ACC112 (cell line): ENCODE measurements around the gene CCDC12.

Source experiments
- H2AFZ ChIP-seq: fragments of 200-600 bp; sonication (generic); one replicate; pipeline ENCODE4 v1.6.0; 2017; ENCODE audit warnings: antibody characterized with exemption, low read length; ENCODE audit not compliant: unreplicated experiment
- H3K27ac ChIP-seq: fragments of 200-600 bp; sonication (generic); 2 replicates; pipeline ENCODE4 v1.5.1; 2014; ENCODE audit warnings: low read depth, mild to moderate bottlenecking, antibody characterized with exemption, low read length, moderate library complexity
- H3K27me3 ChIP-seq: fragments of 200-600 bp; sonication (generic); 2 replicates; pipeline ENCODE4 v1.6.1; 2014; ENCODE audit warnings: mild to moderate bottlenecking, antibody characterized with exemption, low read length, moderate library complexity, mixed read lengths; ENCODE audit not compliant: insufficient read depth
- H3K36me3 ChIP-seq: fragments of 200-600 bp; sonication (generic); 2 replicates; pipeline ENCODE4 v1.6.1; 2016; ENCODE audit warnings: mild to moderate bottlenecking, antibody characterized with exemption, low read length, moderate library complexity, mixed read lengths; ENCODE audit not compliant: insufficient read depth
- H3K4me1 ChIP-seq: fragments of 200-600 bp; sonication (generic); one replicate; pipeline ENCODE4 v1.6.1; 2016; ENCODE audit warnings: low read length, mixed read lengths; ENCODE audit not compliant: insufficient read depth, unreplicated experiment, control insufficient read depth
- H3K4me3 ChIP-seq: fragments of 200-600 bp; sonication (generic); 2 replicates; pipeline ENCODE4 v1.5.1; 2014; ENCODE audit warnings: mild to moderate bottlenecking, low read depth, low read length
- H3K79me2 ChIP-seq: fragments of 200-600 bp; sonication (generic); one replicate; pipeline ENCODE4 v1.6.0; 2016; ENCODE audit warnings: low read length; ENCODE audit not compliant: control insufficient read depth, unreplicated experiment, insufficient read depth

Gene CCDC12

DNA sequence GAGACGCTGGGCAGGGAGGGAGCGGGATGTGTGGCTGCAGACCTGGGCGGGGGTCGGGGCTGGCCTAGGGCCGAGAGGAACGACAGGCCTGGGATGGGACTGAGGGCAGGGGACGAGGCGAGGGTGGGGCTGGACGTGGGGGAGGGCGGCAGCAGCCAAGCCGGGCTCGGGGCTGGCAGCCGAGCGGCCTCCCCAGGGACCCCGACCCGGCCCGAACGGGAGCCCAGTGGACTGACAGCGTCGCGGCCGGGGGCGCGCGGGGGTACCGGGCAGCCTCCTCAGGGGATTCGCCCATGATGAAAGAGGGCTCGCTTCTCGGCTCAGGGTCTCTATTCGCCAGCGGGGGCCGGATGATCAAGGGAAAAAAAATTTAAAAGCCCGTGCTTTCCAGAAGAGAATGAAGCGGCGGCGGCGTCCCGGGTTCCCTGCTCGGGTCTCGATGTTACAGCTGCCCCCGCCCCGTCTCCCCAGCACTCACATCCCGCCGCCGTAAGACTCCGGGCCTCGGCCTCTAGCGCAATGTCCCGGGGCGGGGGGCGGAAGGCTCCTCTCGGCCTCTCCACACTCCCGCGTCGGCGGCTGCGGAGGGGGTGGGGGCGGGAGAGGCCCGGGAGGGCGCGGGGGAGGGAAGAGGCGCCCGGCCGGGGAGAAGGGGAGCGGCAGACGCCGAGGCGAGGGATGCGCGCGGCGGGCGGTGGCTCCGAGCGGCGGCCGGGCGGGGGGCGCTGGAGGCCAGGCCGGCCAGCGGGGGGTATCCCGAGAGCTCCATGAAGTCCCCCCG is 94.8 kb downstream of the CCDC12 start:
- no peak overlapping the region for H3K27ac ChIP-seq
- no peaks in the 10 kb centered on the region for H3K79me2 ChIP-seq
- H3K27me3 ChIP-seq, result peaks cover 53% of the 10 kb centered on the region
- peak overlapping the region; percentile 75 for H3K4me3 ChIP-seq
- no peaks in the 10 kb centered on the region for H3K36me3 ChIP-seq
- H3K4me1 ChIP-seq, result peaks cover 7% of the 10 kb centered on the region
- H2AFZ ChIP-seq, result peak overlapping the region; percentile 87

DNA sequence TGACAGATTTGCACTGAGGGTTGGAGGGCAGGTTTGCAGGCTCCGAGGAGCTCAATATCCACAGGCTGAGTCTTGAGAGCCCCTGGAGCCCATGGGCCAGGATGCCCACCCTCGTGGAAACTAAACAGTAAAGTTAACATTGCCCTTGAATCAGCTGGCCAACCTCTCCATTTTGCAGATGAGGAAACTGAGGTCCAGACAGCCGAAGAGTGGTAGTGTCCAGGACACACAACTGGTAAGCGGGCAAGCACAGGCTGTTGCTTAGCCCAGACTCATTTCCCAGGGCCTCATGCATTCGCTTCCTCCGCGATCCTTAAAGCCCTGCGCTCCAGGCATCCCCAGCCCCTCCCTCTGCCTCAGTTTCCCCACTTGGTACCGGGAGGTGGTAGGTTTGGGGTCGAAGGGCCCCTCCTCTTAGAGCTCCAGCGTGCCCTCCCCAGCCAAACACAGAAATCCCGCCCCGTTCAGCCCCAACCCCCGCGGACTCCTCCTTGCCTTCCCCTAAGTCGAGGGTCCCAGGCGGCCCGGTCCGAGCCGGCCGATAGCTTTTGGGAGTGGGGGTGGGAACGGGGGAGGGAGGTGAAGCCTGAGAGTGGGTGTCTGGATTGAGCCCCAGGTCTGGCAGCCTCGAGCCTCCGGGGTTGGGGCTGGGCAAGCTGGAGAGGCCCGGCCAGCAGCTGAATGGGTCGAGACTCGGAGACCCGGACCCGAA is 95.5 kb downstream of the CCDC12 start:
- no peak overlapping the region for H2AFZ ChIP-seq
- H3K4me3 ChIP-seq, result peak overlapping the region; percentile 75; the same call in 1 of the 2 replicates
- peaks cover 52% of the 10 kb centered on the region for H3K27me3 ChIP-seq
- peaks cover 7% of the 10 kb centered on the region for H3K4me1 ChIP-seq
- no peaks in the 10 kb centered on the region for H3K36me3 ChIP-seq
- no peaks in the 10 kb centered on the region for H3K79me2 ChIP-seq
- H3K27ac ChIP-seq, result no peak overlapping the region

DNA sequence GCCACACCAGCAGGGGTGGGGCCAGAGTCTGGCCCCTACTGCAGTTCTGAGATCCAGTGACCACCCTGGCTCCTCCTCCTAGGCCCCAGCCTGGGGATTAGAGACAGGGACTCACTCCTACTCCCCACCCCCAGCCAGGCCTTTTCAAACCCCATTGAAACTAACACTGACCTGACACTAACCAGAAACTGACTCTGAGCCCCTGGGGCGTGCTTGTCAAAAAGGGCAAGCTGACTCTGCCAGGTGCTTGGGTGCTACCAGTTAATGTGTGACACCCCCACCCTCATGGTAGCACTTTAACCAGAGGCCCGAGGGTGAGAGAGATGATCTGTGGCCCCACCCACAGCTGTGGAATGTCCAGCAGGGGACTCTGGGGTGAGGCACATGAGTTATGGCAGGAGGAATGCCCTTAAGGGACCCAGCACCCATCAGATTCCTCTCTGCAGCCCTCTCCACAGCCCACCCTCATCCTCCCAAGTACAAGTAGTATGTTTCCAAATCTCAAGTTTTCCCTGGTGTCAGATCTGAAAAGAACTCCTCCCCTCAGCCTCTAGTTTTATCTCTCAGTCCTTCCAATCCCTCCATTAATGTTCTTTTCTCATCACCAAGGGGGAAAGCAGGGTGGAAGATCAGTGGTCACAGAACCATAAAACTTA is 97.6 kb downstream of the CCDC12 start:
- peaks cover 32% of the 10 kb centered on the region for H3K27me3 ChIP-seq
- H3K4me1 ChIP-seq, result peaks cover 7% of the 10 kb centered on the region
- H3K4me3 ChIP-seq, result no peak overlapping the region

DNA sequence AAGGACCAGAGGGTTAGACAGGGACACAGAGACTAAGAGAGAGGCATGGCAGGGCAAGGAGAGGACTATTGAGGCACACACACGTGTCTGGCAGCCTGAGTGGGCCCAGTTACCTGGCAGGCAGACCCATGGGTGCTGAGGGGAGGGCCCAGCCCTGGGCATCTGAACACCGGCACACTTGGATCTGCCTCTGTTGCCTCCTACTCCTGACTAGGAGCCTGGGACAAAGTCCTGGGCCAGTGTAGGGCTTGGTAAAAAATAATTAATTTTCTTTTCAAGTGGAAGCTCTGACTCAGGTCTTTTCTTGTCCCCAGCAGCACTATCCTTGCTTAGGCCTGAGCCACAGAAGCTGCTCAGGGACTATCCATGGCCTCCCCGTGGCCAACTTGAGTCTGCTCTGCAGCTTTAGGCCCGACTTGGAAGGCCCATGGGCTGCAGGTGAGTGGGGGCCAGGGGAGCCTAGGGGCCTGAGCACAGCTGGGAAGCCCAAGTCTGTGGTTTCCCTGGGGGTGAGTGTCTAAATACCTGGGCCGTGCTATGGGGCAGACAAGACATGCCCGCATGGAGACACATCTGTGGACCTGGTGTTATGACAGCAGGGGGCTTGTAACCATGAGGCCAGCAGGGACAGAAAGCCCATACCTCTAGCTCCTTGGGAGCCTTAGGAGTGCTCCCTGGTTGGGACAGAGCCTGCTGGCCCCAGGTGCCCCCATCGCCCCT is 99.0 kb downstream of the CCDC12 start, which contains the start of gene PTH1R:
Gene PTH1R, plus strand, starts transcription at position 316 of the 720 bp plus-strand sequence. CDS start 5,839 bp downstream, outside the sequence.
- Histone ChIP-seq H3K79me2 (no peaks in the 10 kb centered on the region), H3K36me3 (no peaks in the 10 kb centered on the region), H3K27me3 (peaks cover 26% of the 10 kb centered on the region), H3K27ac (no peak within 1 kb of the TSS), H2AFZ (no peak within 1 kb of the TSS), H3K4me1 (peaks cover 7% of the 10 kb centered on the region), H3K4me3 (no peak within 1 kb of the TSS)

More for the DNA sequence above, 97.6 kb downstream of the CCDC12 start:
- Histone ChIP-seq H3K27ac (no peak overlapping the region), H2AFZ (no peak overlapping the region), H3K36me3 (no peaks in the 10 kb centered on the region), H3K79me2 (no peaks in the 10 kb centered on the region)

DNA sequence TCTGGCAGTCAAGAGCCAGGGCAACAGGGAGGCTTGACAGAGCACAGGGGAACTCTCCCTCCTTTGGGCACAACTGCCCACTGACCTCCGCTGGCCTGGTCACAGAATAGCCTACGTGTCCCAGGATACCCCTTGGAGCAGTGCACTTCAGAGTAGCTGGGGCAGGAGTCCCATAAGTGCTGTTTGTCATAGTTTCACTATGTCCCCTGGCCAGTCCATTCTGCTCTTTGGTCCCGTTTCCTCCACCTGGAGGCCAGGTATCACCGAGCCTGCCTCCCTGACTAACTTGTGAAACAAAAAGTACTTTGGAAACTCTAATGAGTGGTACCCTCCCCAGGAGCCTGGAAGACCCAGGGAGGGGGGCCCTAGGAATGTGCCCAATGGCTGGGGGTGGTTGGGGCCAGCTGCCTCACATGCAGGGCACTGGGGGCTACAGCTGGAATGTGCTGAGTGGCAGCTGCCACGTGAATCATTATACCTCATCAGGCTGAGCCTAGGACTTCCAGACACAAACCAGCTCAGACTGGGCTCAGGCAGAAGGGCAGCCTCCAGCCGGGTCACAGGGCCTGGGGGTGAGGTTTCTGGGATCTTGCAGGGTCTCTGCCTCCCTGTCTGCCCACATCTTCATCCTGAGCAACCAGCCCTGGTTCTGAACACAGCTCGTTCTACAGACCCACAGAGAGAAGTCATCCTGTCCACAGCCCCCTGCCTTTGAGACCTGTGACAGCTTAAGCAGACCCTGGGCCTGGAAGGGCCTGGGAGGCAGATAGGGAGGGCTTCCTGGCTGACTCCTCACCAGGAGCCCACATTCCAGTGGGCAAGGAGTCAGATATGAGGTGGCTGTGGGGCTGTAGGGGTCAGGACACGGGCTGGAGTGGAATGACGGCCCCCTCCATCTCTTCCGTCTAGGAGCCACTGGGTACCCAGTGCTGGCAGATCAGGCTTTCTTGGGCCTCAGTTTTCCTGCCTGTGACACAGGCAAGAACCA is 99.9 kb downstream of the CCDC12 start:
- Histone ChIP-seq H3K27me3 (peaks cover 19% of the 10 kb centered on the region), H3K27ac (no peak overlapping the region), H2AFZ (no peak overlapping the region), H3K36me3 (no peaks in the 10 kb centered on the region), H3K4me1 (peaks cover 7% of the 10 kb centered on the region), H3K4me3 (no peak overlapping the region), H3K79me2 (no peaks in the 10 kb centered on the region)

DNA sequence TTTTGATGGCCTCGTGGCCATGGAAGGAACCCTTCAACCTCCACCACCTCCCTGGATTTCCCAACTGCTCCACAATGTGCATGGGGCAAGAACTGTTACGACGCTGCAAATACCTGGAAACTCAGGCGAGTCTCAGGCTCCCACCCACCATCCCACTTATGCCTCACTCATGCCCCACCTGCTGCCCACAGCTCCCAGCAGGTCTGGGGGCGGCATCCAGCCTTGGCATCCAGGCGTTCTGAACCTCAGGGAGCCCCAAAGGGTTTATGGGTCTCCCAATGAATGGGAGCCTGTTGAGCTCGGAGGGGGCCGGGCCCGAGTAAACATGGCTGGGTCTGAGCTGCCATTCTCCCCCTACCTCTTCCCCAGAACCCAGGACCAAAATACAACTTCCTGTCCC is 101.0 kb downstream of the CCDC12 start:
- no peaks in the 10 kb centered on the region for H3K36me3 ChIP-seq
- H3K4me3 ChIP-seq, result no peak overlapping the region
- H2AFZ ChIP-seq, result no peak overlapping the region
- H3K27ac ChIP-seq, result no peak overlapping the region
- H3K79me2 ChIP-seq, result no peaks in the 10 kb centered on the region
- H3K27me3 ChIP-seq, result peaks cover 9% of the 10 kb centered on the region
- H3K4me1 ChIP-seq, result peaks cover 7% of the 10 kb centered on the region

DNA sequence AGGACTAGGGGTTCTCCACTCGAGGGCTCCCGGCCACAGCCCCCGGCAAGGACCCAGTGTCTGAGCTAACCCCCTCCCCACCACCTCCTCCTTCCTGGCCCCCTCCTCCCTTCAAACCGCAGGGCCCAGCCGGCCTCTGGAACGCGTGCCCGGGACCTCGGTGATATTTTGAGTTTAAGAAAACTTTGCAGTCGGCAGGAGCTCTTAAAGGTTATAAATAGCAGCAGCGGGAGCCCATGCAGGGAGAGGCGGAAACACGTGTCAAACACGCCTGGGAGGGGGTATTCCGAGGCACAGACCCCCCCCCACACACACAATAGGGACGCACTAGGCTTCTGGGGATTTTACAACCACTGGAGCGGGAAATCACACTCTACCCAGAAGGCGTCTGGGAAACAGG is 102.1 kb downstream of the CCDC12 start:
- H2AFZ ChIP-seq, result no peak overlapping the region
- no peak overlapping the region for H3K27ac ChIP-seq
- no peaks in the 10 kb centered on the region for H3K36me3 ChIP-seq
- H3K4me1 ChIP-seq, result peaks cover 7% of the 10 kb centered on the region
- H3K4me3 ChIP-seq, result no peak overlapping the region
- no peaks in the 10 kb centered on the region for H3K79me2 ChIP-seq
- H3K27me3 ChIP-seq, result peaks cover 5% of the 10 kb centered on the region; the same call in 1 of the 2 replicates

DNA sequence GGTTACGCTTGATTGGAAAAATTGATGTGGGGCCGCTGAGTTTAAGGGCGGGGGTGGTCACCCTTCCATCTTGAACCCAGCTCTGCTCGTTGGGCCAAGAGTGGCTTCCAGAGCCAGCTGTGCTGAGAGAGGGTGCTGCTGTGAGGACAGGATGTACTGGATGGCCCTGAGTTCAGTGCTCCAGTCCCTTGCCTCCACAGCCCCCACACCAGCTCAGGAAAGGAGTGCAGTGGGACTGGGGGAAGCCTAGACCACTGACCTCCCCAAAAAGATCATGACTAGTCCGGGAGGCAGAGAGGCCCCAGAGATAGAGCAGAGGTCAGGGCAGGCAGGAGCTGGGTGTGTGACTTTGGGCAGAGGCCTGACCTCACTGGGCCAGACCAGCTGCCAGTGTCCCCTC is 103.0 kb downstream of the CCDC12 start:
- Histone ChIP-seq H3K27ac (no peak overlapping the region), H3K27me3 (peaks cover 5% of the 10 kb centered on the region; the same call in 1 of the 2 replicates)

More for the DNA sequence above, 103.0 kb downstream of the CCDC12 start:
- no peaks in the 10 kb centered on the region for H3K79me2 ChIP-seq
- no peak overlapping the region for H3K4me3 ChIP-seq
- H2AFZ ChIP-seq, result no peak overlapping the region
- H3K36me3 ChIP-seq, result no peaks in the 10 kb centered on the region
- peaks cover 1% of the 10 kb centered on the region for H3K4me1 ChIP-seq
